COR-L47 (cell line): ENCODE measurements around the gene VPS41.

ENCODE experiments used
- DNase-seq: peaks from one replicate; lab custom pipeline; 2025; lab: John Stamatoyannopoulos, UW

VPS41 gene

GRCh38 chr7:38728145-38728544 is 180.8 kb downstream of the VPS41 start:
- no peak for DNase-seq

- DNase-seq = no peak
These were observed 181.6 kb downstream of the VPS41 start for GRCh38 chr7:38727184-38727940.

- DNase-seq = no peak
These were observed 185.7 kb downstream of the VPS41 start for GRCh38 chr7:38723327-38723726.

GRCh38 chr7:38716397-38716796 is 192.6 kb downstream of the VPS41 start:
- DNase-seq = no peak

GRCh38 chr7:38709123-38709522 is 199.9 kb downstream of the VPS41 start:
- DNase-seq = no peak

- DNase-seq = no peak
These were observed 204.2 kb downstream of the VPS41 start for GRCh38 chr7:38704751-38705150.

GRCh38 chr7:38704041-38704547 is 204.9 kb downstream of the VPS41 start:
- DNase-seq = no peak

GRCh38 chr7:38703093-38703492 is 205.9 kb downstream of the VPS41 start:
- no peak for DNase-seq

GRCh38 chr7:38702002-38702535 is 206.9 kb downstream of the VPS41 start:
- no peak for DNase-seq

GRCh38 chr7:38700116-38700515 is 208.9 kb downstream of the VPS41 start:
- no peak for DNase-seq

GRCh38 chr7:38699471-38699870 is 209.5 kb downstream of the VPS41 start:
- no peak for DNase-seq

GRCh38 chr7:38694326-38694725 is 214.7 kb downstream of the VPS41 start:
- no peak for DNase-seq

GRCh38 chr7:38686888-38687287 is 222.1 kb downstream of the VPS41 start:
- DNase-seq = no peak

- no peak for DNase-seq
These were observed 223.1 kb downstream of the VPS41 start for GRCh38 chr7:38685851-38686250.

GRCh38 chr7:38682606-38683005 is 226.4 kb downstream of the VPS41 start:
- DNase-seq = peak; percentile 25

- DNase-seq = peak; percentile 55
These were observed 227.1 kb downstream of the VPS41 start for GRCh38 chr7:38681882-38682281.

GRCh38 chr7:38679419-38679818 is 229.6 kb downstream of the VPS41 start:
- DNase-seq = no peak

- no peak for DNase-seq
These were observed 230.3 kb downstream of the VPS41 start for GRCh38 chr7:38678698-38679054.

GRCh38 chr7:38677981-38678697 is 230.9 kb downstream of the VPS41 start:
- DNase-seq = no peak

- DNase-seq = no peak
These were observed 233.4 kb downstream of the VPS41 start for GRCh38 chr7:38675494-38676106.

GRCh38 chr7:38674513-38674912 is 234.5 kb downstream of the VPS41 start:
- DNase-seq = no peak

GRCh38 chr7:38673795-38674194 is 235.2 kb downstream of the VPS41 start:
- DNase-seq = no peak
